22Rv1 (cell line): Measurements from ENCODE around the gene TSGA10.
A peak's percentile ranks its signal among the peaks of the same experiment; 100 is the strongest.
"Not testable (repeated sequence)": the region's sequence is repeated elsewhere in the genome, so short reads cannot be mapped to it uniquely, and the experiment has no call there.

ENCODE experiments used
- H3K27ac ChIP-seq: fragments of 450-650 bp; 2 replicates; pipeline ENCODE4 v1.5.1; 2017
- CTCF ChIP-seq: fragments of 450-650 bp; IDR thresholded peaks from 2 replicates; pipeline ENCODE4 v1.5.1; 2017; ENCODE audit warnings: mild to moderate bottlenecking
- ZFX ChIP-seq: fragments of 450-650 bp; IDR thresholded peaks from 2 replicates; pipeline ENCODE4 v1.6.1; 2017; ENCODE audit warnings: antibody characterized with exemption, borderline replicate concordance

TSGA10 gene

GRCh38 chr2:99154643-99155536, at the start of gene TSGA10, which contains the start of gene LIPT1:
Gene TSGA10 (minus strand): TSS chr2:99154942. CDS start chr2:99109439, 45,503 bp downstream.
Gene LIPT1 (plus strand): TSS chr2:99154967. CDS start chr2:99161958, 6,991 bp downstream.
- TF ChIP-seq CTCF, result peak; percentile 30
- no peak for TF ChIP-seq ZFX
- peak within 1 kb of the TSS; percentile 82 for H3K27ac ChIP-seq

- no peak for TF ChIP-seq CTCF
- TF ChIP-seq ZFX, result no peak
Measured at GRCh38 chr2:99201959-99202678, 47.4 kb upstream of the TSGA10 start.

GRCh38 chr2:99200076-99200800, 45.5 kb upstream of the TSGA10 start:
- H3K27ac ChIP-seq, result no peak overlapping the region
- no peak for TF ChIP-seq ZFX
- no peak for TF ChIP-seq CTCF

More at GRCh38 chr2:99201959-99202678, 47.4 kb upstream of the TSGA10 start:
- H3K27ac ChIP-seq, result no peak overlapping the region

GRCh38 chr2:99198103-99198841, 43.5 kb upstream of the TSGA10 start:
- no peak overlapping the region for H3K27ac ChIP-seq
- TF ChIP-seq ZFX (no peak), CTCF (no peak)

- H3K27ac ChIP-seq, result not testable (repeated sequence)
Measured at GRCh38 chr2:99192364-99192763, 37.6 kb upstream of the TSGA10 start.

- TF ChIP-seq CTCF, result no peak
- no peak for TF ChIP-seq ZFX
Measured at GRCh38 chr2:99190548-99190947, 35.8 kb upstream of the TSGA10 start.

GRCh38 chr2:99188357-99188756, 33.6 kb upstream of the TSGA10 start:
- no peak overlapping the region for H3K27ac ChIP-seq
- TF ChIP-seq CTCF (no peak), ZFX (no peak)

More at GRCh38 chr2:99190548-99190947, 35.8 kb upstream of the TSGA10 start:
- H3K27ac ChIP-seq, result no peak overlapping the region
